CD4-positive, alpha-beta T cell treated with Interleukin-21 for 1 hour (primary cell): ENCODE measurements around the gene CTCFL.
A peak's percentile ranks its signal among the peaks of the same experiment; 100 is the strongest.
"Not testable (repeated sequence)": the region's sequence is repeated elsewhere in the genome, so short reads cannot be mapped to it uniquely, and the experiment has no call there.

Experiments used
- DNase-seq: peaks from one replicate; pipeline ENCODE4 v3.0.0-alpha.2; 2020

CTCFL gene

DNA sequence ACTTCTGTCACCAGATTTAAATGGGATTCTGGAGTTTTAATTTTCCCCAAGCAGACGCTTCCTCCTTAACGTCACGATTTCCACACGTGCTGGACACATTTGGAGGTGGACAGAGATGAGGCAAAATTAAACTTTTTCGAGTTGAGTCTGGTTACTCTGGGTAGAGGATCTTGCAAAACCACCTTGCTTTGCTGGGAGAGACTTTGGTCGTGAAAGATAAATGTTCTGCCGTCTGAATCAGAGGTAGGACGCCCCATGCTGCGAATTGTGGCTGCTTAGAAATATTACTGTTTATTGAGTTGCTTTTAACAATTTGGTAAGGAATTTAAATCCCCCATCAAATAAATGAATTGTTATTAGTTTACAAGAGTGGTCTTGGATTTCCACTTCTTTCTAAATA, 46.8 kb downstream of the CTCFL start:
- no peak for DNase-seq

DNA sequence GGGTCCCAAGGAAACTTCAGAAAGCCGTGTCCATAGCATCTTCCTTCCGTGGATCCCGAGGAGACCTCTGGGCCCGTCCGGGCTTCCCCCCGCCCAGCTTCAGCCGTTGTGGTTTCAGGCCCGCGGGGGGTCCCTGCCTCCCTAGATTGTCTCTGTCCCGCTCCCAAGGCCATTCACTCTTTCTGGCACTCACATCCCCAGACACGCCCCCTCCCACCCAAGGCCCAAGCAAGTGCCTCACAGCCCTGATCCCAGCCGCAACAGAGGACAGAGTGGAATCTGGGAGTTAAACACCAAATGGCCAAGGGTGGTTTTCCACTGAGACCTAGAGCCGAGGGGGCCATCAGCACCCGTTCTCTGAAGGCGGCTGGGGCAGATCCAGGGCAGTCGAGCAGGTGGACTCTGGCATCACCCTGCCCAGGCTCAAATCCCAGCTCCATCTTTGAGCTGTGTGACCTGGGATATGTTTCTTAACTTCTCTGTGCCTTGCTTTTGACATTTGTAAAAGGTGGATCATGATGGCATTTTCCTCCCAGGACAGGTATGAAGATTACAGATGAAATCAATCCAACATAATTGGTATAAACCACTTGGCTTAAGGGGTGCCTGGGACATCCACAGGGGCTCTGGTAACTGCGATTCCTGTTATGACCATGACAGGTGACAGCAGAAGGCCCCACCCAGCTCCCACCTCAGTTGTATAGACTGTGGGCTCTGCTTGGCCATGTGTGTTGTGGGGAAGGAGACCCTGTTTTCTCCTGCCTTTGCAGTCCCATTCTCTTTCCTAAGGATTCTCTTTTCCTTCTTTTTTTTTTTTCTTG, 48.1 kb downstream of the CTCFL start:
- no peak for DNase-seq

DNA sequence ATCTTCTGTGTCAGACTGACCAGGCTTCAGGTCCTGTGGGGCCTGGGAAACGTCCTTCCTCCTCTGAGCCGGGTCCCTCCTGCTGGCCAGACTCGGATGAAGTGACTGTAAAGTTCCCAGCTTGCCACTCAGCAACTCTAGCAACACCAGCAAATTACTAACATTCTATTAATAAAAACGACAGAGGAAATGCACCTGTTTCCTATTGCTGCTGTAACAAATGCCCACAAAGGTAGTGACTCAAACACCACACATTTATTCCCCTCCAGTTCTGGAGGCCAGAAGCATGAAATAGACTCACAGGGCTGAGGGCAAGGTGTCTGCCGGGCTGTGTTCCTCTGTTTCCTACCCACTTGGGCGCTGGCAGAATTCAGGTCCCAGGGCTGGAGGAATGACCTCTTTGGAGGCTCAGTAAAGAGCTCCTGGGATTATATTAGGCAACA, 48.8 kb downstream of the CTCFL start:
- no peak for DNase-seq

DNA sequence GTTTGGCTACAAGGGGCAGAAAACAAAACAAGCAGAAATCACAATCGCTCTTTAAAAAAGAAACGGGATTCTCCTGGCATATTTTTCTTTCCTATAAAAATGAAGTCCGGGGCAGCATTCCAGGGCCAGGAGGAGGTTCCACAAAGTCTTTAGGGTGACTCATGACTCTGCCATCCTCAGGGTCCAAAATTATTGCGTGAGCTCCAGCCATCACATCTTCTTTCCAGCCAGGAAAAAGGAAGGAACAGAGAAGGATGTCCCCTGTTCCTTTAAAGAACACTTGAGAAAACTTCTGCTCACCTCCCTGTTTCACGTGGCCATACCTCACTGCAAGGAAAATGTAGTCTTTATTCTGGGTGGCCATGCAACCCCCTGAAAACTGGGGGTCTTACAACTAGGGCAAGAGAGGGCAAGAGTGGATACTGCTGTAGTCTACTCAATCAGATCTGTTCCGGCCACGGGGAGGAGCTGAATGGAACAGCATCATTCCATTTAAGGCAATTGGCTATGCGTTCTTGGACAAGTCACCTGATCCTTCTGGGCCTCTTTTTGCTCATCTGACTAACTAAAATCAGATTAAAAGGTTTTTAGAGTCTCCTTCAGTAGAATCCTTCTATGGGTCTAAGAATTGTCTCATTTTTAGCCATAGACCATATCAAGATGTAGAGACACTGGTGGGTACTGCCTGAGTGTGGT, 49.4 kb downstream of the CTCFL start:
- no peak for DNase-seq

DNA sequence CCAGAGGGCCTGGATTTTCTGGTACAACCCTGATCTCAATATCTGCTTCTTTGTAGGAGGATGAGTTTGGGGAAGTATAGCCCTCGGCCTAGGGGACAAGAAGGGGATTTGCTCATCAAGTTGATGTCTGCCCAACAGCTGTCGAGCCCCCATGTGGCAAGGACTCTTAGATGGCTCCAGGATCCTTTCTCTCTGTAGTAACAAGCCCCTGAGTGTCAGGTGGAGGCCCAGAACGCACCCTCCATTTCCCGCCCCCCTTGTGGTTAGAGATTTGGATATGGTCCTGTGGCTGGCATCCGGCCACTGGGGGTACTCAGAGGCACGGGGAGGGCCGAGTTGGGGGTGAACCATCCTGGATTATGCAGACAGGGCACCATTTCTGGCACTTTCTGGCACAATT, 50.1 kb downstream of the CTCFL start:
- no peak for DNase-seq

DNA sequence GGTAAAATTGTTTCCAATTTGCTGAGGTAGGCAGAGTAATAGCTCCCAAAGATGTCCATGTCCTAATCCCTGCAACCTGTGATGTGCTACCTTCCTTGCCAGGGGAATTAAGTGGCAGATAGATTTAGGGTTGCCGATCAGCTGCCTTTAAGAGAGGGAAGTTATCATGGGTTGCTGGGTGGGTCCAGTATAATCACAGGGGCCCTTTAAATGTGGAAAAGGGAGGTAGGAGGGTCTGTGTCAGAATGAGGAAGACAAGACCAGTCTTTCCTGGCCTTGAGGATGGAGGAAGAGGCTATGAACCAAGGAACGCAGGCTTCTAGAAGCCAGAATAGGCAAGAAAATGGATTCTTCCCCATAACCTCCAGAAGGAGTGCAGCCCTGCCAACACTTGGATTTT, 50.7 kb downstream of the CTCFL start:
- no peak for DNase-seq

DNA sequence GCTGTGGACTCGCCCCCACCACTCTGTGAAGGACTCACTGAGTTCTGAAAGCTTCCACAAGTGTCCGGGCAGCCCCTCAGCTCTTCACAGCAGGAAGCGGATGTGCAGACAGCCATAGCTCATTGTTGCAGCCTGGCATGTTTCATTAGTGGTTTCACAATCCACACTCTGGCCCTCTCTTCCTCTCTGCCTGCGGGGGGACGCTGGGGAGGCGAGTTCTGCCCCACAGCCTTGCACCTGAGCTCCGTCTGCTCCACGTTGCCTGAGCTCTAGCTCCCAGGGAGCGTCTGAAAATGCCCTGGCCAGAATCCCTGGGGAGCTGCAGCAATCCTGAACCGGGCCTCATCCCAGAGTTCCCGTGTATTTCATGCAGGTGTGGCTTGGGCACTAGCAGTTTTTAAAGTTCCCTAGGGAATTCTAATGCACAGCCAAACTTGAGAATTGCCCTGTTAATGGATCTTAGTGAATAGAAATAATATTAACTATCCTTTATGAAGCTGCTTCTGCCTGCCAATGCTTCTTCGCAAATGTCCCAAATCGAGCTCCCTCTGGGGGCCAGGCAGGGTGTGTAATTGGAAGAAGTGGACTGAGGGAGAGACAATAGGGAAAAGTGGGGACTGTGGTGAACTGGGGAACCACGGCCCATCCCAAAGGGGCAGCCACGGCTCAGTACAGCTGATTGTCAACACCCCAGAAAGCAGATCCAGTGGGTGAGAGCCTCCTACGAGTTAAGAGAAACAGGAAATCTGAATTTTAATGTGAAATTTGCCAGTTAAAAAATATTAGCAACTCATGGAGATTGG, 51.5 kb downstream of the CTCFL start:
- DNase-seq: peak; percentile 21

DNA sequence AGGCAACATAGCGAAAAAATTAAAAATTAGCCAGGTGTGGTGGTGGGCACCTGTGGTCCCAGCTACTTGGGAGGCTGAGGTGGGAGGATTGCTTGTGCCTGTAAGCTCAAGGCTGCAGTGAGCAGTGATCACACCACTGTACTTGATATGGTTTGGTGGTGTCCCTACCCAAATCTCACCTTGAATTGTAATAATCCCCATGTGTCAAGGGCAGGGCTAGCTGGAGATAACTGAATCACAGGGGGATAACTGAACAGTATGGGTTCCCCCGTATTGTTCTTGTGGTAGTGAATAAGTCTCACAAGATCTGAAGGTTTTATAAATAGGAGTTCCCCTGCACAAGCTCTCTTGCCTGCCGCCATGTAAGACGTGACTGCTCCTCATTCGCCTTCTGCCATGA, 52.5 kb downstream of the CTCFL start:
- not testable (repeated sequence) for DNase-seq

DNA sequence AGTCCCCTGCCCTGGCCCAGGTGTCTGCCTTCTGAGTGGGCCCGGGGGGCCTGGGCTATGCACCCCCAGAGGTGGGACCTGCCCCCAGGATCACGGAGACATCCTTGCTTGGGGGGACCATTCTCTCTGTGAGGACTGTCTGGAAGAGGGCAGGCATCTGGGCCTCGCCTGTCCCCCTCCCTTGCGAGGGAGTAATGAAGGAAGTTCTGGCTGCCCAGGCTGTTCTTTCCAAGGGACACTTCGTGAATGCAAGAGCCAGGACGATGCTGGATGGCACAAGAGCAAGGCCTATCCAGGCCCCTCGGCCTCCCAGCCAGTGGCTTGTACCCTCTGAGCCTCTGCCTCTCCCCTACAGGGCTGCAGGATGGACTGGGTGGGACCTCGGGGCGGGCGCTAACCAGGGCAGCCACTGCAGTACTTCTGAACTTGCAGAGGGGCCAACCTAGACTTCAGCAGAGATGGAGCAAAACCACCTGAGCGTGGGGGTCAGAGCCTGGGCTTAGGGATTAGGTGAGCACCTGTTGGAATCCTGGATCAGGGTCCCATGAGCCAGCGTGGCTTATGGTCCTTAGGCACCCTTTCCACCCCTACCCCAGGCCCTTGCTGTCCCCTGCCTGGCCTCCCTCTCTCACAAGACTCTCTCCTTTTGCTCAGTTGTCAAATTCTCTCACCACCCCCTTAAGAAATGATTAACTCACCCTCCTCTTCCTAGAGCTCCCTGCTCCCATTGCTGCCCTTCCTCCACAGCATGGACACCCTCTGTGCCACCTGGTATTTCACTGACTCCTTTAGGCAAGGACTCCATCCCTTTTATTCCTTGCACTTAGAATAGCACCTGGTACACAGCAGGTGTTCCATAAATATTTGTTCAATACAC, 53.2 kb downstream of the CTCFL start:
- no peak for DNase-seq

DNA sequence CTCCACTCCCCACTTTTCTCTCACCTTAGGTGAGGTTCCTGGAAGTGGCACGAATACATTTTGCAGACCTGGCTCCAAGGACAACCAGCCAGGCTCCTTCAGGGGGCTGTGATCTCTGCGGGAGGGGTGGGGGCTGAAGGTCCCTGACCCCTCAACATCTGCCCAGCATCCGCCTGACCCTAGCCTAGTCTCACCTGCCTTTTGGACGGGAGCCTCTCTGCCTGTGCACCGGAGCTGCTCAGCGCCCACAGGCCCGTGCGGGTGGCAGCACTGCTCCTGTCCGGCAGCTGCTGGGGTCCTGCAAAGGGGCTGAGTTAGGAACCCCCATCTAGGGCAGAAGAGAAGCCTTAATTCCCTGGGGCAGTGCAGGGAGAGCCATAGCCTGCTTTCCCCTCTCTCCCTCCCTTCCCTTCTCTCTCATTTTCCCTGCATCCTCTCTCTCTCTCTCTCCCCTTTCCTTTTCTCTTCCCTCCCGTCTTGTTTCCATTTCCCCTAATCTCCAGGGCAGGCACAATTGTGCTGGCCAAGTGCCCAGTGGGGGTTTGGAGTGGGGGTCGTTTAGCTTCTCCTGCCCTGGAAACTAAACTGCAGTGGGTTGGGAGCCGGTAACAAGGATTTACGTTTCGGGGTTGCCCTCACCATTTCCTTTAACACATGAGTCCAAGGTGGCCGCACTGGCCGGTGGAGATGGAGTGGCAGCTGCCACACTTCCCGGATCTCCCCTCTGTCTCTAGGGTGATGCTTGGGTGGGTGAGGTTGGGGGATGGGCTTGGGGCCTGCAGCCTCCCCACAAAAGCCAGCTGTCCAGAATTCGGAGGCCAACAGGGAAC, 54.1 kb downstream of the CTCFL start:
- no peak for DNase-seq

DNA sequence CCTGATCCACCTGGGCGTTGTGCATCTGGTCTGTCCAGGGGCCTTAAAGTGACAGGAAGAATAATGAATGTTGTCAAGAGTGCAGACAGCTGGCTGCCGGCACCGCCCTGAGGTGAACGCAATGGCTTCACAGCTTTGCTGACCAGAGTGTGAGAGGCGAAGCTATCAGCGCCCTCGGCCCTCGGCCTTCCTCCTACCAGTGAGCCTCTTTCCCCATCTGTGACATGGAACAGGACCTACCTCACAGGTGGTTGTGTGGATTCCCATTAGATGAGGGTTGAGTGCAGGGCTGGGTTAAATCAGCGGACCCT, 54.8 kb downstream of the CTCFL start:
- DNase-seq: no peak

DNA sequence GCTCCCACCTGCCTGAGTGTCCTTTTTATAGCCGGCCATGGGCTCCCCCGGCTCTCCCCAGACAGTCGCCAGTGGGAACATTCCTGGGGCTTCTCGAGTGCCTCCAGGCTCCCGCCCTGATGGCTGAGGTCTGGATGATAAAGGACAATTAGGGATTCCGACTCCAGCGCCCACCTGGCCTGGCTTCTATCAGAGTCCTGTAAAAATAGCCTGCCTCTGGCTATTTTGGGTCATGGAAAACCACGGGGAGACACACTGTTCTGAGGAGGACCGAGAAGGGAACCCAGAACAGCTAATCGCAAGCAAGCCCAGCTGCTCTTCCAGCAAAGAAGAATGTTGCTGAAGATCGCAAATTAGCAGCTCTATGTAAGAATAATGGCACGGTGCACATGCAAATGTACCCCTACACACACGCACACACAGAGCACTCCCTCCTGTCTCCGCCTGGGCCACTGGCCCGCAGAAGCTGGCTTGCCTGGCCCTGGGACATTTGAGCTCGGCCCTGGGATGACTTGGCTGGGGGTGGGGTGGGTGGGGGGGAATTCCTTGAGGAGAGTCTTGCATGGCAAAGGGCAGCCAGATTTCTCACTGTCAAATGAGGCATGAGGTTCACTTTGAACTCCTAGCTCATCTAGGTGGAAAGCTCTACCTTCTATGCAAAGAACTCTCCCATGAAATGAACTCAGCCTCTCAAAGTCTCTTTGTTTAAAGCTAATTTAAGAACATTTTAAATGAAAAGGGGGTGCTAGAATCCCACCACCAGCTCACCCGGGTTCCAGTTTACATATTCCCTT, 55.3 kb downstream of the CTCFL start:
- DNase-seq: no peak

DNA sequence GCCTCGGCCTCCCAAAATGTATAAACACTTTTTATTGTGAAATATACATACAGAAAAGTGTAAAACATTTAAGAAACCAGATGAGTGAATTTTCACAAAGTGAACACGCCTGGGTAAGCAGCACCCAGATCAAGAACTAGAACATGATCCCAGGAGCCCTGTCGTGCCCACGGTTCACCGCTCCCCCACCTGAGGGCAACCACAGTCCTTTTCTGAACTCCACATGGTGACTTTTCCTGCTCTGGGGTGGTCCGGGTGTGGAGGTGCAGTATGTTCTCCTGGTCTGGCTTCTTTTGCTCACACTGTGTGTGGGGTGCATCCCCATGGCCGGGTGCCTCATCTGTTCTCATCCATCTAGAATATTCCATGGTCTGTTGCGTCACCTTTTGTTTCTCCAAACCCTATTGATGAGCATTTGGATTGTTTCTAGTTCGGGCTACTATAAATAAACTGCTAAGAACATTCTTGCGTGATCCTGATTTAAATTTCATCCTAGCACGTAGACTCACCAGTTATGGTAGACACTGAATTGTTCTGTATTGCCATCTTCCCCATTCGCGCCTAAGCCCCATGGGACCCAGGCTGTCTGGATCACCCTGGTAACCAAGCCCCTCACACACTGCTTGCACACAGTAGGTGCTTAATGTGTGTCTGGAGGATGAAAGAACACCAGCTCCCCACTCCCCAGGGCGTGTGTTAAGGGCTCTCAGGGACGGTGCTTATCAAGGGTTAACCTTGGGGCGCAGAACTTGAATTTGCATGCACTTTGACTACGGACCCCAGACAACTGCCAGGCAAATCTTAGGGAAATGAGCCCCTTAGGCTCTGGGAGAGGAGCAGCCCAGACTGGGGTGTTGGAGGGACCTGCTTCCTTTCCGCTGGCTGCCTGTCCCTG, 56.2 kb downstream of the CTCFL start:
- DNase-seq: no peak

DNA sequence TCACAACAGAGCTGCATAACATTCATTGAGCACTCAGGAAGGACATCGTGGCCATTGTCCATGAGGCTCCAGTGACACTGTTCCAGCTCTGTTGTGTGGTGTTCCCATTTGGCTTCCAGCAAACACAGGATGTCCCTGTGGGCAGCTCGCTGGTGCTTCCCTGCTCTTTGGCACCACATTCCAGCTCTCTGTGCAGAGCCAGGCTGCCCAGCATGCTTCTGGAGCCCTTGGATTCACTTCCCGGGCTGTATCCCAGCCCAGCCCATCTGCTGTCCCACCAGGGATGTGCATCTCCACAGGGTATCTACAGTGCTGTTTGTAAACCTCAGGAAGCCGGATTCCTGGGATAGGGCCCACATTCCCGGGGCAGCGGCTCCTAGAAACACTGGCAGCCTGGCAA, 57.2 kb downstream of the CTCFL start:
- DNase-seq: no peak

DNA sequence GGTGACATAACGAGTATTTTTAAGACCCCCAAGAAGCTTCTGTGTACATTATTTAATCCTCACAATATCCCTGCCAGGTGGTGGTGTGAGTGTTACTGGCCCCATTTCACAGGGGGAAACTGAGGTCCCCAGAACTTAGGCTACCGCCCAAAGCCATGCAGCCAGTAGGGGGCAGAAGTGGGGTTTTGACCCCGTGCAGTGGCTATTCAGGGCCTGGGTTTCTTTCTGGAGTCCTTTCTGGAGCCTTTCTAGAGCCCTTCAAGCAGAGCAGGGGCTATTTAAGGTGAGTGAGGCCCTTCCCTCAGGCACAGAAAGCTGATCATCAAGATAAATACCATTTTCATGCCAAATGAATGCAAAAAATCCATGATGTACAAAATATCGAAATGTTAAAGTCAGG, 59.0 kb downstream of the CTCFL start:
- DNase-seq: no peak

DNA sequence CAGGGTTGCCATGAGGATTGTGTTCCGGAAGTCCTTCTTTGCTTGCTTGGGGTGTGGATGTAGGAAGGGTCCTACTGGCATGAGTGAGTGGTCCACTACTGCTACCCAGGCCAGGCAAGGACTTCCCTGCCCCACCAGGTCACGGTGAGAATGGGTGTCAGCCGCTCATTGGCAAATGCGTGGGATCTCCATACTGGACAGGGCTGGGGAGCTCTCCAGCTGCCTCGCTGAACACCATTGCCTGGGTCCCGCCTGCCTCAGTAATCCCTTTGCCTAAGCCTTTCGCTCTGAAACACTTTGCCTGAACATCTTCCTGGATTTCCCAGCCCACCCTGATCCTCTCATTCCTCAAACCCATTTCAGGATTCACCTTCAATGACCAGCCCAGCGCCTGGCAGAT, 59.5 kb downstream of the CTCFL start:
- DNase-seq: no peak

DNA sequence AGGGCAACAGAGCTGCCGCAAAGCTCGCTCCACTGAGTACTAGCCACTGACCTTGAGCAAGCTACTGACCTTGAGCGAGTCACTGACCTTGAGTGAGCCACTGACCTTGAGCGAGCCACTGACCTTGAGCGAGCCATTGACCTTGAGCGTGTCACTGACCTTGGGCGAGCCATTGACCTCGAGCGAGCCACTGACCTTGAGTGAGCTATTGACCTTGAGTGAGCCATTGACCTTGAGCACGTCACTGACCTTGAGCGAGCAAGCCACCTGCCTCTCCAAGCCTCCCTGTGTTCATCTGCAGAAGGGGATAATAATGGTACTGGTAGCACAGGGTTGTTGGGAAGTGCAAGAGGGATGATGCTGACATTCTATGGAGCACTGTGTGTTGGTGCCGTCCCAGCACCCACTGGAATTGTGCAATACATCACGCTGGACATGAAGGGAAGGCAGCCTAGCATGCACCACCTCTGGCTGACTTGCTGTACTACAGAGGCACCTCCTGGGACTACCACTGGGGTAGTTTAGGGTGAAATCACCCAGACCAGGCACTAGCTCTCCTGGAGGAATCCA, 60.2 kb downstream of the CTCFL start:
- no peak for DNase-seq

DNA sequence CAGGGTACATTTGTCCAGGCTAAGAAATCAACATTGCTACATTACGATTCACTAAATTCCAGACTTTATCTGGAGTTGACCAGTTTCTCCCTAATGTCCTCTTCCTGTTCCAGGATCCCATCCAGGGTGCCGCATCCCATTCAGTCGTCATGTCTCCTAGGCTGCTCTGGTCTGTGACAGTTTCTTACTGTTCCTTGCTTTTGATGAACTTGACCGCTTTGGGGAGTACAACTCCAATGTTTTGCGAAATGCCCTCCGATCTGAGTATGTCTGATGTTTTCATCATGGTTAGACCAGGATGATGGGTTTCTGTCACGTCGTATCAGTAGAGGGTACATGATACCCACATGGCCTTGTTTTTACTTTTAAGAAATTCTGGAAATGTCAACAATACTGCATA, 62.2 kb downstream of the CTCFL start:
- DNase-seq: no peak

DNA sequence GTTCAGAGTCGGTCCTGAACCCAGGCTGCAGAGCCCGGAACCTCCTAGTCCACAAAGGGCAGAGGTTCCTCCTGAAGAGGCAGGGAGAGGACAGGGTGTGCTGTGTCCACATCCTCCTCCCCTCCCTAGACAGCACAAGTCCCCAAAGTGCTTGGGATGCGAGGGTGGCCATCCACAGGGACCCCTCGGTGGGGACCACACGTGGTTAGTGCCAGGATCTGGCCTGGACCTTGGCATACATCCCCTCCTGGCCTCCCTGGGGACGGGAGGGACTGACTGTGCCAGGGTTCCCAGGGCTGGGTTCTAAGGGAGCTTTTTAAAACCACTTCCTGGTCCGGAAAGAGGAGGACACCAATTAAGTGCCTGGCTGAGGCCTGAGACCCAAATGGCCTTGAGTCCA, 63.2 kb downstream of the CTCFL start:
- DNase-seq: no peak
